Measurements from ENCODE around the gene DNM3.

Gene DNM3

GRCh38 chr1:172252958-172253357 is 411.7 kb downstream of the DNM3 start:
- no peak for ATAC-seq

- ATAC-seq = peak; percentile 21 to 51
Measured at GRCh38 chr1:172254521-172255222, 413.4 kb downstream of the DNM3 start.

DNA sequence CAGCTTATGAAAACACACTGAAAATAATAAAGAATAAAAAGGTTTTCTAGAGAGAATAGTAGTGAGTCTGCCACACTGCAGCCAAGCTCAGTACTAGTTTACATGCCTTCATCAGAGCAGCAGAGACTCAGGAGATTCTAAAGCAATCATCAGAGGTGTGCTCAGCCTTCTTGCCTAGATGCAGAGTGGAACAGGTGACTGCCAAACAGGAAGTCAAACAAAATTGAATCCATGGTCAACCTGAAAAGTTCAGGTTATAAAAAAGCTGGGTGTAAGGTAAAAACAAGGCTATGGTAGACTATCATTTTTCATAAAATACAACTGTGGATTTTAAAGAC is 413.9 kb downstream of the DNM3 start:
- ATAC-seq = peak; percentile 43 to 48

DNA sequence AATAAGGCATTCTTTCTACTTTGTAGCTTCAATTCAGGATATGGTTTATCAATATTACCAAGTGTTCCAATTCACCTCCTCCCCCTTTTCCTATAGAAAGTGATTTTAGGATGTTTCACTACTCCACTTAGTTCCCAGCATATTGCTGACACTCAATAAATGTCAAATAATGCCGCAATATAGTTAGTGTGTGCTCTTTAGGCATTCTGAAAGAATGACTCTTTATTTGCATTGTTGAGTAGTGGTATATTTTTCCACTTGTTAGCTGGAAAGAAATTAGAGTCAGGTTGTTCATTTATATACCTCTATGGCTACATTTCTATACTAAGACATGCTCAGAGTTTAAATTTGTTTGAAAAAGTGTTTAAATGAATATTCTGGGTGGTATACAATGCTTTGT is 424.6 kb downstream of the DNM3 start:
- ATAC-seq = no peak

- ATAC-seq = peak; percentile 29 to 51
Measured at GRCh38 chr1:172266528-172267174, 425.4 kb downstream of the DNM3 start.

GRCh38 chr1:172268237-172268636 is 426.9 kb downstream of the DNM3 start:
- no peak for ATAC-seq

DNA sequence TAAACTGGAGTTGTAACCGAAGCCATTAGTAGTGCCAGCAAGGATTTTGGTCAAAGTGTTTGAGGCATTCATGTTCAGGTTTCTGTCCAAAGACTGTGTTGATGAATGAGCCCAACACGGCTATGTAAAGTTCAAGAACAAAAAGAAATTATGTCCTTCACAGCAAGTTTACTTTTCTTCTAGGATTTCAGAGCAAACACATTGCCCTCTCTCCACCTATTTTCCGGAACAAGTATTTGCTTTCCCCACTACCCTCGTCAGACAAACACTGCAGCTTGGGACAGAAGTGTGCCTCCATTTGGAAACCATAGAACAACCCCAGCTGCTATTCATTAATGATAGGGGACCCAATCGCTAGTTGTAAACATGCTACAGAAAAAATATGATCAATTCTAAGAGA is 427.8 kb downstream of the DNM3 start:
- ATAC-seq = no peak

- no peak for ATAC-seq
Measured at GRCh38 chr1:172269644-172270043, 428.3 kb downstream of the DNM3 start.

DNA sequence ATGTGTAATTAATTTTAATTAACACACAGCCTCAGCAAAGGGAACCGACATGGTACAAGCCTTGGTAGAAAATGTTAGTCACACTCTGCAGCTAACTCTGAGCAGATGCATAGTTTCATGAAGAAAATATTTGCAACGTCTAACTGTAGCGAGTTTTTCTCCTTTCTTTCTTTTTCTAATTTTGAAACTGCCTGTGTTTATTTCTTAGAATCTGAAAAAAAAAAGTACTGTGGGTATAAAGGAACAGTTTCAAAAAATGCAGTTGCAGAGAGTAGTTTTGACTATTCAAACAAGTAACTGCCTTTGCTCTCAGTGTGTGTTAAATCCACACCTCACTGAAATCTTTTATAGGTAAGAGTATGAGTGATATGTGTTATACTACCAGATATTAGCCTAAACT is 429.3 kb downstream of the DNM3 start:
- ATAC-seq = peak; percentile 68

DNA sequence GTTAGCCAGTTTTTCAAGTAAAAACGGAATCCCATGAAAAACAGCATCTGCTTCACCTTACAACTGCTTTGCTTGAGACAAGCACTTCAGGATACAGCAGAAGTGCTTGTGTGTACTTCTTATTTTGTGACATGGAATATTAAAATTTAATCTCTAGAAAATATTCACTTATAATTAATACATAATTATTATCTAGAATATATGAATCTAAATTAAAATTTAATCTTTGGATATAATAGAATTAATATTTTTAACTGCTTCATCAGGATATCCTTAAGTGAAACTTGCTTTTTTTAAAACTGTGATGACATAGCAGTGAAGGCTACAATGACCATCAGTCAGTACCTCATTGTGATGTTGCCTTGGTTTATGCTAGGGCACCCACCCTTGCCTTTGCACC is 430.8 kb downstream of the DNM3 start:
- ATAC-seq = no peak

- ATAC-seq = peak; percentile 63 to 65
Measured at GRCh38 chr1:172273647-172274396, 432.5 kb downstream of the DNM3 start.

GRCh38 chr1:172275478-172275877 is 434.2 kb downstream of the DNM3 start:
- ATAC-seq = no peak

DNA sequence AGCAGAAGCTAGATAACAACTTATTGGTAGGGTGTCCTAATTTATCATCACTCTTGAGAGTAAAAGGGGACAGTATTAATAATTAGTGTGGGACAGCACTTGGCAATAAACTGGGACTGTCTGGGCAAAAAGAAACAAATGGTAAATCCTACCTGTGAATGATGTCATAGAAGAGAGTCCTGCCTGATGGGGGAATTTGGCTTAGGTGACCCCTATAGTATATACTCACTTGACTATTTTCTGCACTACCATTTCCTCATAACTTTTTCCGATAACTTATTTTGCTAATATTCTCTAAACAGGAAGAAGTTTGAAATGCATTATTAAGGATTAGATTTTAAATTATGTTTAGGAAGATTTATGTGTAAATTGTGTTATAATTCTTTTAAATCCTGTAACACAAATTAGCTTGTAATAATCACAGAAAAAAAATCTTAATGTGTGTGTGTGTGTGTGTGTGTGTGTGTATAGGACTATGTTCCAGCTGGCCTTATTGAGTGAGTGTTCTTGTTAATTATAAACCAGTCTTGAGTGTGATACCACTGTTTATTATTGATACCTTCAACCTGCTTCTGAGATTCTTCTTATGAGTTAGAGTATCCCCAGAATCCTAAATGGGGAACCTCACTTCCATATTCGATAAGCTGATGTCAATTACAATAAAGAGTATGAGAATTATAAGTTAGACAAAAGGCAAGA is 435.0 kb downstream of the DNM3 start:
- no peak for ATAC-seq

- ATAC-seq = no peak
Measured at GRCh38 chr1:172277275-172277674, 436.0 kb downstream of the DNM3 start.

- no peak for ATAC-seq
Measured at GRCh38 chr1:172277989-172278388, 436.7 kb downstream of the DNM3 start.

DNA sequence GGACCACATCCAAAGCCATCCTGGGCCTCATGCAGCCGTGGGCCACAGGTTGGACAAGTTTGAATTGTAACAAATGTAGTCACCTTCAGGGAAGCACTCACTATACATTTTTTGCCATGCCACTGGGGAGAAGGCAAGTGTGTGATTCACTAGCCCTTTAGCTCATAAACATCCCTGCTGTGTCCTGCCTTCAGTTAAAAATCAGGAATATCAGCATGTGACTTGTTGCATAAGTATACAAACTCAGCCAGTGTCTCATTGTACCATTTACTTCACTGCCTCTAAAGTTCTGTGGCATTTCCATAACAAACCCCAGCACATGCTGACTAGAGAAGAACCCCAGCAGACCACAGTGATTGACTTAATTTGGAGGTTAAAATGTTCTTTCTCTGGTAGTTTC is 437.2 kb downstream of the DNM3 start:
- ATAC-seq = no peak

DNA sequence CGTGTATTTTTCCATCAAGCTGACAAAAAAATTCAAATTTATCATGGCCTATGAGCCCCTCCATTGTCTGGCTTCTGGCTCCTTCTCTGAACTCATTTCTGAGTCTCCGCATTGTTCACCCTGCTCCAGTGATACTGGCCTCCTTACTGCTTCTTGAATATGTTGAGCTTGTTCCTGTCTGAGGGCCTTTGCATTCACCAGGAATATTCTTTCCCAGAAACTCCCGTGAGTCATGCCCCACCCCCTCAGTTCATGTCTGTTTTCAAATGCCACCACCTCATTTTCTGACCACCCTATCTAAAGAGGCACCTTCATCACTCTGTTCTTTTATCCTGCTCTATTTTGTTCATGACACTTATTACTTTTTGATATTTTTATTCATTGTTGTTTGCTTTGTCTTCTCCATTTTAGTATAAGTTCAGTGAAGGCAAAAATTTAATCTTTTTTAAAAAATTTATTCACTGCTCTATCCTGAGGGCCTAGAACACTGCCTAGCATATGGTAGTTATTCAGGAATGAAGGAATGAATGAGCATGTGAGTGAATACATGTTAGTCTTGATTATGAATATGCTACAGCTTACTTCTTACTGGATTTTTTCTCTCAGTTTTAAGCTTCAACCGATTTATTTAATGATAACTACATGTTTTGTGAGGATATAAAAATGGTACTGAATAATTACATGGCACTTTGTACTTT is 438.8 kb downstream of the DNM3 start:
- no peak for ATAC-seq

DNA sequence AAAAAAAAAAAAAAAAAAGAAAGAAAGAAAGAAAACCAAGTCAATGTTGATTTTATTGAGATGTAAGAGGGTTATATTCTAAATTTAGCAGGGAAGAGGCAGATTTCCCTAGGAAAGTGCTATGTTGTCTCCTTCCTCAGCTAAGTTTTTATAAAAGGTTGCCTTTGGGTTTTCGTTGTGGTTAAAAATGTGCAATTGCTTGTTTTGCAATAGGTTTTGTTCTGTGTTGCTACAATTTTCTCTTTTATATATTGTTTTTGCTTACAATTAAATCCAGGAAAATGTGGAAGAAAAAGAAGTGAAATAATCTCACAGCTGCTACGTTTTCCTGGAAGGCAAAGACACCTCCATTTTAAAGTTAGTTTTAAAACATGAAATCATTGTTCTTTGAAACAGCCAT is 442.5 kb downstream of the DNM3 start:
- ATAC-seq = no peak

DNA sequence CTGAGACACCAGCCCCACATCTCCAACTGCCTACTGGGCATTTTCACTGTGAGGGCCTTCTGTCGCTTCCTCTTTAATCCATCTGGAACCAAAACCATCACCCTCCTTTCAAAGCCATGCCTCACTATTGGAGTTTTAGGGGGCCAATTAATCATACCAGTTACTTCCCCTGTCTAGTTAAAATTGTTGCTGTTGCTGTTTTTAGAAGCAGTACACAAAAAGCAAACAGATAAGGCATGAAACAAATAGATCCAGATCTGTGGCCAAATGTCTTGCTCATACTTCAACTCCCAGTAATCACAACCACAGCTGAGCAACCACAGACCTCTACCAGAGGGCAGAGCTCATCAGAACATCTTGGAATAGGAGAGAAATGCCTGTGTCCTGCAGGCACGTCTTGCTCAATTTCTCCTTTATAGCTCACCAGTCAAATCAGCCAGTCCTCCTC is 445.4 kb downstream of the DNM3 start:
- no peak for ATAC-seq

DNA sequence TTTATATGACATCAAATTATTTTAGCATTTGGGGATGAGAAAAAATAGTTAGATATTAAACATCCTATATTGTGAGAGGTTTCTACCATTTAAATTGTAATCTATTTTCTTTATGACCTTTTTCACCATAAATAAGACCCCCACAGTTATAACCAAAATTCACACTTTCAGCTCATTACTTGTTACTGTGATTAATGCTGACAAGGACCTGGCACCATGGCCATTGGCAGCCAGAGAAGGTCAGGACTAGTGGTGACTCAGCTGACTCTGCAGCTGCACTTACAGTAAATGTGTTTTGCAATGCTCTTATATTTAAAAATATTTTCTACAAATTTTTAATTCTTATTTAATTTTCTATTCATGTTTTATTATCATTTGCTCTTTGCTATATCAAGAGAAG is 445.9 kb downstream of the DNM3 start:
- ATAC-seq = no peak

DNA sequence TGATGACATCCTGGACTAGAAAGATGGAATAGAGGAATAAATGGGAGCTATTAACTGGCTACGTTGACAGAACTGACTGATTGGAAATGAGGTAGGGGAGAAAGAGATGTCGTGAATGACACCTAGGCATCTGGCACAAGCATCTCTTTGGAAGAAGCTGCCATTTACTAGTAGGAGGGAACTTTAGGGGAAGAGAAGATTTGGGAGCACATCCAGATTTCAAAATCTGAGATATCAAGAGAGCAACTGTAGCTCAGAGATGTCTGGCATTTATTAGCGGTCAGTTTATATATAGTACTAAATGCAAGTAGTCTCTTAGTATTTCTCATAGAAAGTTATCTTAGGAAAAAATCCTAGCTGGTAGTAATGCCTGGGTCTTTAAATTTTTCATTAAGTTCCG is 447.3 kb downstream of the DNM3 start:
- no peak for ATAC-seq

- ATAC-seq = no peak
Measured at GRCh38 chr1:172289448-172289847, 448.1 kb downstream of the DNM3 start.

DNA sequence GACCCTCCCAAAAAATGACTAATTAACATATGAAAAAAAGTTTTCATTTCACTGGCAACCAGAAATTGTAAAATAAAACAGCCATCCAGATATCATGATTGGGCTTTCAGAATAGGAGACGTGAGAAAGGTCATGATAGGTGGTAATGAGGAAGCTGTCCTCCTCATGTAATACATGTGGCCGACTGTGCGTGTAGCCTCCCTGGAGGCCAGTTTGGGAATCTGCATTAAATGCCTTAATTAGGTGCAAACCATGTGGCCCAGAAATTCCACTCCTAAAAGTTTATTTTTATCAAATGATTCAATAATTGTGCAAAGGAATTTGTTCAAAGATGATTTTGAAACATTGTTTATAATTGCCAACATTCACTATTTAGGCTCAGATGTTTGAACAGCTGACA is 451.5 kb downstream of the DNM3 start:
- ATAC-seq = no peak
